Activated B cell treated with CpG ODN at 0.5 μM for 24 hours (primary cell): ENCODE data around the gene ANKRD11. TPM values are rescaled to one million over a fixed set of nuclear protein-coding genes. Genes with fewer than 3 reads are reported as not detected.
"Not testable (repeated sequence)": the region's sequence is repeated elsewhere in the genome, so short reads cannot be mapped to it uniquely, and the experiment has no call there.

Experiments used
- ATAC-seq: fragments of 200-7000 bp; cut with Tn5 transposase; one replicate; pipeline ENCODE4 v1.10.0; 2021; ENCODE audit warnings: low read depth, mild to moderate bottlenecking, moderate library complexity
- CTCF ChIA-PET: fragments of 350-600 bp; sonication (Branson Sonifier 250); formaldehyde crosslinking; loops from one replicate; lab custom pipeline; 2021; ENCODE audit warnings: antibody characterized with exemption; lab: Charles Lee
- POLR2A ChIA-PET: fragments of 350-600 bp; sonication (Branson Sonifier 250); formaldehyde crosslinking; loops from one replicate; lab custom pipeline; 2021; ENCODE audit warnings: antibody characterized with exemption; lab: Charles Lee
- DNase-seq: peaks from one replicate; pipeline ENCODE4 v3.0.0; 2022
- H3K27ac Mint-ChIP-seq: one replicate; pipeline ENCODE4 v1.8.0; 2020; ENCODE audit warnings: mixed read lengths
- H3K27me3 Mint-ChIP-seq: one replicate; pipeline ENCODE4 v1.8.0; 2021; ENCODE audit warnings: mixed read lengths
- H3K36me3 Mint-ChIP-seq: one replicate; pipeline ENCODE4 v1.8.0; 2021; ENCODE audit warnings: low read depth, mixed read lengths
- H3K4me1 Mint-ChIP-seq: one replicate; pipeline ENCODE4 v1.8.0; 2021; ENCODE audit warnings: mixed read lengths
- H3K4me3 Mint-ChIP-seq: one replicate; pipeline ENCODE4 v1.8.0; 2020; ENCODE audit warnings: mild to moderate bottlenecking, mixed read lengths
- H3K9me3 Mint-ChIP-seq: one replicate; pipeline ENCODE4 v1.8.0; 2020; ENCODE audit warnings: mixed read lengths
- intact Hi-C: fragments of 100-400 bp; cut with micrococcal nuclease; formaldehyde crosslinking; loops from one replicate; pipeline ENCODE4 v1.15.1; 2024
- total RNA-seq: library from RNA; stranded (reverse); gene quantifications from 2 replicates; pipeline ENCODE4 v1.2.3, GENCODE V29; 2022
- TF ChIP-seq, protein P1 (sequence below): fragments of 200-600 bp; IDR thresholded peaks from one replicate; pipeline ENCODE4 v1.8.0; 2022; ENCODE audit warnings: antibody characterized with exemption, mild to moderate bottlenecking

The ANKRD11 gene
- total RNA-seq, 1 donor from 2014 or later = 243 TPM

DNA sequence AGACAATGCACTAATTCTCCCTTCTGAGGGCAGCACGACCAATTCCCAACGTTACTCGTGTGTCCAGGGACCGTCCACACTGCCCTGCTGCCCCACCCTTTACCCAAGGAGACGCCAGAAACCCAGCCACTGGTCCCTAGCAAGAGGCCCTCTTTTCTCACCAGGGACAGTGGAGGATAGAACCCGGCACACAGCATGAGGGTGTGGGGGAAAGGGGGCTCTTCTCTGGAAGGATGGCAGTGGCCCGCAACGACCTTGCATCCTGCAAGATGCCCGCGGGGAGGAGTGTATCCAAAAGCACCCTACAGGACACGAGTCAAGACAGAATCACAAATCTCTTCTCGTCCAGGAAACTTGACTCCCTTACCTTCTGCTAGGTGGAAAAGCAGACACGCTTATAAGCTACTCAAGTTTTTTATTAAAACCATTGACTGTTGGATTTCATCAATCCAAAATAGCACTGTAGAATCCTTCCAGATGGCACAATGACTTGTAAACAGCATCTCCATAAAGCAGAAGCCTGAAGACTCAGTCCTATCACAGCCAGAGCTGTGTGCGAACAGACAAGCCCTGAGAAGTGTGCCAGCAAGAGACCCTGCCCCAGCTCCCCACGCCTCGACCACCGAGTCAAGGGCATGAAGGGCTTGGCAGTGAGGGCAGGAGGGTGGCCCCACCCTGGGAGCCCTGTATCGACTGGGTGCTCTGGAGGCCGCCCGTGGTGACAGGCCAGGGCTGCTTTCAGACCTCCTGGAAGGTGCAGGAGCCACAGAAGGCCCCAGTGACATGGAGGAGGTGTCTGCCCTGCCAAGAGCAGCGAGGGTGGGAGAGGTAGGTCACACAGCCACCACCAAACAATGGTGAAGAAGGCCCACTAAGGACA lies 103.8 kb downstream of the ANKRD11 start:
- ChIA-PET POLR2A (no interaction called here), CTCF (no interaction called here)
- no peaks in the 10 kb centered on the region for H3K9me3 Mint-ChIP-seq
- ATAC-seq (no peak), DNase-seq (no peak)
- no peaks in the 10 kb centered on the region for H3K27me3 Mint-ChIP-seq
- peaks cover 80% of the 10 kb centered on the region for H3K4me1 Mint-ChIP-seq
- peaks cover 34% of the 10 kb centered on the region for H3K36me3 Mint-ChIP-seq
- TF ChIP-seq, protein P1, sequence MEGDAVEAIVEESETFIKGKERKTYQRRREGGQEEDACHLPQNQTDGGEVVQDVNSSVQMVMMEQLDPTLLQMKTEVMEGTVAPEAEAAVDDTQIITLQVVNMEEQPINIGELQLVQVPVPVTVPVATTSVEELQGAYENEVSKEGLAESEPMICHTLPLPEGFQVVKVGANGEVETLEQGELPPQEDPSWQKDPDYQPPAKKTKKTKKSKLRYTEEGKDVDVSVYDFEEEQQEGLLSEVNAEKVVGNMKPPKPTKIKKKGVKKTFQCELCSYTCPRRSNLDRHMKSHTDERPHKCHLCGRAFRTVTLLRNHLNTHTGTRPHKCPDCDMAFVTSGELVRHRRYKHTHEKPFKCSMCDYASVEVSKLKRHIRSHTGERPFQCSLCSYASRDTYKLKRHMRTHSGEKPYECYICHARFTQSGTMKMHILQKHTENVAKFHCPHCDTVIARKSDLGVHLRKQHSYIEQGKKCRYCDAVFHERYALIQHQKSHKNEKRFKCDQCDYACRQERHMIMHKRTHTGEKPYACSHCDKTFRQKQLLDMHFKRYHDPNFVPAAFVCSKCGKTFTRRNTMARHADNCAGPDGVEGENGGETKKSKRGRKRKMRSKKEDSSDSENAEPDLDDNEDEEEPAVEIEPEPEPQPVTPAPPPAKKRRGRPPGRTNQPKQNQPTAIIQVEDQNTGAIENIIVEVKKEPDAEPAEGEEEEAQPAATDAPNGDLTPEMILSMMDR = no peak
- intact Hi-C loops = no loop called here
- H3K27ac Mint-ChIP-seq = no peak overlapping the region
- no peak overlapping the region for H3K4me3 Mint-ChIP-seq

DNA sequence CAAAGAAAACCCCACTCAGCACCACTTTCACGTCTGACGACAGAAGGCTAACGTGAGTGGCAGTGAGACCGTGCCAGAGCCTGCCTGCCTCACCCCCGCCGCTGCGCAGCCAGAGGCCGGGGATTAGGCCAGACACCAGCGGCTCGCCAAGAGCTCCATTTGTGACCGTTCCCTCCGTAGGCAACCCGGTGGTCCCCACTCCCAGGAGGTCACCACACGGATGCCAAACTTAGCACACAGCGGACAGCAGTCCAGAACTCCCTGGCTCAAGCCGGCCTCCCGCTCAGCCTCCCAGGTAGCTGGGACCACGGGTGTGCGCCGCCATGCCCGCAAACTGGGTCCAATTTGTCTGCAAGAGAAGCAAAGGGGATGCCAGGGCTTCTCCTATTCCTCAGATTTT lies 104.6 kb downstream of the ANKRD11 start:
- H3K36me3 Mint-ChIP-seq = peaks cover 34% of the 10 kb centered on the region
- ChIA-PET POLR2A (interaction anchor here (0.6 kb wide), 1 partner anchor 11 kb away, joined by 3 read pairs; no protein-coding TSS in a partner anchor), CTCF (no interaction called here)
- DNase-seq = no peak
- intact Hi-C loops = no loop called here
- no peaks in the 10 kb centered on the region for H3K9me3 Mint-ChIP-seq
- no peak for ATAC-seq
- TF ChIP-seq, protein P1 = no peak
- no peaks in the 10 kb centered on the region for H3K27me3 Mint-ChIP-seq
- H3K4me3 Mint-ChIP-seq = no peak overlapping the region
- H3K4me1 Mint-ChIP-seq = peaks cover 82% of the 10 kb centered on the region
- H3K27ac Mint-ChIP-seq = no peak overlapping the region

DNA sequence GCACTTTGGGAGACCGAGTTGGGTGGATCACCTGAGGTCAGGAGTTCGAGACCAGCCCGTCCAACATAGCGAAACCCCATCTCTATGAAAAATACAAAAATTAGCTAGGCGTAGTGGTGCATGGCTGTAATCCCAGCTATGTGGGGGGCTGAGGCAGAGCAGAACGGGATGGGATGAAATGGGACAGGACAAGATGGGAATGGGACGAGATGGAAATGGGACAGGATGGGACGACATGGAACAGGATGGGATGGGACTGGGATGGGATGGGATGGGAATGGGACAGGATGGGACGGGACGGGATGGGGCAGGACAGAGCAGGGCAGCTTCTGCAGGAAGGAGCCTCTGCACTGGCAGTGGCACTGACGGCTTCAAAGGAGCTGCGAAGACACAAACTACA lies 106.1 kb downstream of the ANKRD11 start:
- Mint-ChIP-seq H3K4me1 (peaks cover 88% of the 10 kb centered on the region), H3K9me3 (no peaks in the 10 kb centered on the region), H3K36me3 (peaks cover 30% of the 10 kb centered on the region), H3K27me3 (no peaks in the 10 kb centered on the region), H3K27ac (no peak overlapping the region), H3K4me3 (no peak overlapping the region)
- ATAC-seq (no peak), DNase-seq (no peak)
- intact Hi-C loops = no loop called here
- TF ChIP-seq, protein P1 = no peak
- ChIA-PET CTCF (no interaction called here), POLR2A (interaction anchor here (0.7 kb wide), 1 partner anchor 29 kb away, joined by 10 read pairs; no protein-coding TSS in a partner anchor)

DNA sequence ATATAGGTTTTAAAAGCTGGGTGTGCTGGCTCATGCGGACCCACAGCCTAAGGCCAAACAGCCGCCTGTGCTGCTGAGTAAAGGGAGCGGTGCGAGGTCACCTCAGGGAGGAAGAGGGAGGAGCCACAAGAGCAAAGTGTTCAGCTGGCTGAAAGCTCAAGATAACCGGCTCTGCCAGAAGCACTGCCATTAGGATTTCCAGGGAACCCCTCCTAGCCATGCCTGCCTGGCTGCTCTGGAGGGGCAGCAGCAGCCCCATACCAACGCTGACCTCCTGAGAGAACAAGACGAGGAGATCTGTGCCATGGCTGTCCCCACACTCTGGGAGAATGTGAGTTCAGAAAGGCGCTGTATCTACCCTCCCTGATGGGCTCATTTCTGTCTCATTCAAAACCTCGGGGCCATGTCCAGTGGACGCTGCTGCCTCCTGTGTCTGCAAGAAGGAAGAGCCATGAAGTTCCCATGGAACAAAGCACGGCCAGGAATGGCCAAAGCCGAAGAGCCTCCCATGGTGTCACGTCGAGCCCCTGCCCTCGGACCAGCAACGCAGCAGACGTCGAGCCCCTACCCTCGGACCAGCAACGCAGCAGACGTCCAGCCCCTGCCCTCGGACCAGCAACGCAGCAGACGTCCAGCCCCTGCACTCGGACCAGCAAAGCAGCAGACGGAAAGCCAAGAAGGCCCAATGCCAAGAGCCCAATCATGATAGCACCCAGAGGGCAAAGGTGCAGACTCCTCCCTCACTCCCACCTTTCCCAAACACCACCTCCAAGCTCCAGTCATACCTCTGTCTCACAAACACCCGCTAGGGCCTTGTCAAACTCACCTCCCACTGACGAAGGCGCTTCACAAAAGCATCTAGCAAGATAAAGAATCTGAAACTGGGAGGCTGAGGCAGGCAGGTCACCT lies 107.0 kb downstream of the ANKRD11 start:
- TF ChIP-seq, protein P1 = no peak
- ChIA-PET CTCF (no interaction called here), POLR2A (interaction anchor here (0.6 kb wide), 2 partner anchors 11 to 32 kb away, joined by 3 to 5 read pairs; no protein-coding TSS in a partner anchor)
- peak; percentile 28 for ATAC-seq
- Mint-ChIP-seq H3K9me3 (no peaks in the 10 kb centered on the region), H3K27me3 (no peaks in the 10 kb centered on the region), H3K4me1 (peaks cover 89% of the 10 kb centered on the region), H3K36me3 (peaks cover 24% of the 10 kb centered on the region), H3K27ac (no peak overlapping the region), H3K4me3 (peak overlapping the region; percentile 48)
- intact Hi-C loops = no loop called here
- no peak for DNase-seq

DNA sequence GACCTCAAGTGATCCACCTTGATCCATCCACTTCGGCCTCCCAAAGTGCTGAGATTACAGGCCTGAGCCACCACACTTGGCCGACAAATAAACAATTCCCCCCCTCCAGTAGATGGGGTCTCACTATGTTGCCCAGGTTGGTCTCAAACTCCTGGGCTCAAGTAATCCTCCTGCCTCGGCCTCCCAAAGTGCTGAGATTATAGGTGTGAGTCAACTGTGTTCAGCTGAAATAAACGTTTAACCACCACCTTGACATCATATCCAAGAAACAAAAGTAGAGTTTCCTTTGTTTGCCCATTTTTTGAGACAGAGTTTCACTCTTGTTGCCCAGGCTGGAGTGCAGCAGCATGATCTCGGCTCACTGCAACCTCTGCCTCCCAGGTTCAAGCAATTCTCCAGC lies 107.8 kb downstream of the ANKRD11 start:
- H3K27me3 Mint-ChIP-seq, H3K27ac Mint-ChIP-seq, CTCF ChIA-PET, intact Hi-C loops, H3K9me3 Mint-ChIP-seq, ATAC-seq, DNase-seq, H3K4me3 Mint-ChIP-seq: not testable (repeated sequence)
- peaks cover 22% of the 10 kb centered on the region for H3K36me3 Mint-ChIP-seq
- POLR2A ChIA-PET = interaction anchor here (0.6 kb wide), 1 partner anchor 12 kb away, joined by 3 read pairs; no protein-coding TSS in a partner anchor
- peaks cover 89% of the 10 kb centered on the region for H3K4me1 Mint-ChIP-seq
